HG02588 (cell line): ENCODE measurements around the gene LAMC2.
A peak's percentile ranks its signal among the peaks of the same experiment; 100 is the strongest.

Experiments used
- ATAC-seq: cut with Tn5 transposase; IDR thresholded peaks from one replicate; pipeline ENCODE4 v1.9.1; 2021; ENCODE audit warnings: mild to moderate bottlenecking, moderate library complexity; ENCODE audit not compliant: unreplicated experiment

Gene LAMC2

DNA sequence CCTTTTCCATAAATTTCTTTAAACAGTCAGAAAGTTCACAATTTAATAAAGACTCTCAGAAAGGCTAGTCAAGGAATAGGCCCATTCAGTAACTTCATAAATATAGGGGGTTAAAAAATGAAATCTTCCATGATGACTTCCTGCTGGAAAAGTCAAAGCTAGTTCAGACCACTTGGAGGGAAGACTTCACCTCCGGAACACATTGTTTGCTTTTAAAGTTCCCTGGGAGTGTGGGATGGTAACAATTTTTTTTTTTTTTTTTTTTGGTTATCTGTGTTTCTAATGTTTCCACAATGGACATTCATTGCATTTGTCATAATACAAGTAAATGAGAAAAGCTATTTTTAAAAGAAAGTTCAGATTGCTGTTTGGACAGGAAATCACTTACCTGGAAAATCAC is 18.4 kb upstream of the LAMC2 start:
- ATAC-seq: no peak

DNA sequence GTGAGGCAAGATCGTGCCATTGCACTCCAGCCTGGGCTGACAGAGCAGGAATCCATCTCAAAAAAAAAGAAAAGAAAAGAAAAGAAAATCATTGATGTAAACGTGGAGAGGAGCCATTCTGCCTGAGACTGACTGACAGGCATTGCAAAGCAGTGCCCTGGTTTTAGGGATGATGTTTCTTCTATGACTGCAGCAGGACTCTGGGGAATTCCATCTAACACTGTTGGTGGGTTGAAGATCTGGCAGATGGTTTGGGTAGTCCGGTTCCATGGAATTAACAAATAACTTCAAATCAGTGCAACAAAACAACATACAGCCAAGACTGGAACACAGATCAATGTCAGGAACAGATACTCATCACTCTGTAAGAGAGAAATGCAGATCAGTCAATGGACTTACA is 17.8 kb upstream of the LAMC2 start:
- ATAC-seq: no peak

DNA sequence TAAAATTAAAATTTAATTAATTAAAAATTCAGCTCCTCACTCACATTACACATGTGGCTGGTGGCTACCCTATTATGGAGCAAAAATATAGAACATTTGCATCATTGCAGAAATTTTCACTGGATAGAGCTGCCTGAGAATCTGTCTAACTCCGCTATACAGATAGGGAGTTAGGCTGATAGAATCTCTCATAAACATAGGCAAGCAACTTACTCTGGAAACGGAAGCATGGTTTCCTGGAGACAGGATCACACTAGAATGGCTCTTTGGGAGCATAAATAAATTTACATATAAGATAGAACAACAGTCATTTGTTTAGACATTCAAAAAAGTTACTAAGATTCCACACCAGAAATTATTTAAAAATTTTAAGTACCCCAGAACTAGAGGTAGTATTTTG is 12.2 kb upstream of the LAMC2 start:
- ATAC-seq: no peak

DNA sequence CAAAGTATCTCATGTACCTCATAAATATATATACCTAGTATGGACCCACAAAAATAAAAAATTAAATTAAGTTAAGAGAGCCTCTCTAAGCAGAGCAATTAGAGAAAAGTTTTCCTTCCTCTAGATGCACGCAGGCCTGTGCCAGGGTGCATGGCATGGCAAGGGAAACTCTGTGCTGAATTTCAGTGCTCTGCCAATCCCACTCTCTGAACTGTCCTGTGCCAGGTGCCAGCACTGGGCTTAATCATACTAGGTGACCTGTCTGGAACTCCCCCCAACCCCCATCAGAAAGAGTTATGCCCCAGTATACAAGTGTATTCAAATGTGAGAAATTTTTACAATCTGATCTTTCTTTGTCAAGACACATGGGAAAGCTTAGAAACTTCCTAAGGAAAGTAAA is 10.4 kb upstream of the LAMC2 start:
- no peak for ATAC-seq

DNA sequence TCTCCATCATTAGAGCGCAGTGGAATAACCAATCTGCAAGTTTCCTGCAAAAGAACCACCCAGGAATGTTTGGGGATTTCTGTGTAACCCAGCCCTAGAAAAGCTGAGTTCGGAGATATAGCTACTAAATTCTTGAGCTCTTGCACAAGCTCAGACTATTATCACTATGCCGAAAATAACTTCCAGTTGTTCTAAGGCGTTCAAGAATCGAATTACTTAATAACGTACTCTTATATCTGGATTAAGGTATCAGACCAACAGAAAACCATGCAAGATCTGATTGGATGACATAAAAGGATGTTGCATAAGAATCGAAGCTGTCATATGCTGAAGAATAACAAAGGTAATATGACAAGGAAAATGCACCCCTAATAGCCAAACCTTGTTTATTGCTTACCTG is 7.5 kb upstream of the LAMC2 start:
- no peak for ATAC-seq

DNA sequence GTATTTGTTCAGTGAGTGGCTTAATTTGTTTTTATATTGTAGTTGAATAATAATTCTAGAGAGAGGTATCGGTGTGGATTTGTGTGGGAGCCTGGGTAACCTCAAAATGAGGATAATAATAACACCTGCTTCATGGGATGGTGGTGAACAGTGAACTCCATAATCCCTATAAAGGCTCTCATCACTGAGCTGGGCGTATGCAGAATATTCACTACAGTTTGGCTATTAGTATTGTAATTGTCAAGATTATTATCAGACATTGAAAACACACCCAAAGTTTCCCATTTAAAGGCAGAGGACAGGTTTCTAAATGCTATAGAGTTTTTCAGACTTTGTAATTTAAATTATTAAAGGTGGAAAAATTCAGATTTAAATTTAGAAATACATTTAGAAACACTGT is 7.0 kb upstream of the LAMC2 start:
- ATAC-seq: no peak

DNA sequence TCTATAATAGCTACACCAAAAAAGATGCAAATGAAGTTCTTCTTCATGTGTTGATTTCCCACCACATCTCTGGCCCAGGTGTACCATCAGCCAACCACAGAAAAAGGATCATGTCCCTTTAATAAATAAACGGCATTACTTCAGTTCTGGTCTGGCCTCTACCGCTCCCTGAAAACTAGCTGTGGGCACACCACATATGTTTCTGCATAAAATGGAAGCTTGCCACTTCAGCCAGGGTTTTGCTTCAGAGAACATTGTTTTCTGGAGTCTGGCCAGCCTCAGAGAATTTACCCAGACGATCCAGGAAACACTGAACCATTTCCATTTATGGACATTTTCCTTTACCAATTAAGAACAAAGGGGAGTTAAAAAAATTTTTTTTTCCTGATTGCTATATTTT is 5.8 kb upstream of the LAMC2 start:
- ATAC-seq: no peak

DNA sequence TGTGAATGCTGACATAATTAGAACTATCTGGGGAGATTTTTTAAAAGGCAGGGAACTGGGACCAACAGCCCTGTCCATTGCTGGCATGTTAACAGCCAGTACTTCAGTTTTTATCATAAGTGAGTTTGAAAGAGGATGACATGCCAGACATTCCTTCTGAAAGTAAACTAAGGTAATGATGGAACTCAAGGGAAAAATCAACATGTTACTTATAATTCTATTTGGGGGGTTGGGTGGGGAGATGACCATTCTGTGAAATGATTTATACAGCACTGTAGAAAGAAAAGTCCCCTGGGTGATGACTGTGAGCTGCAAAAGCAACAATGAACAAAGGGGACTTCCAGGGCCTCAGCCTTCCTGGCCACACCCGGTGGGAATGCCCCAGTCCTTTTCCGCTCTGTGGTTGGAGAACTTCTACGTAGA is 5.4 kb upstream of the LAMC2 start:
- ATAC-seq: peak; percentile 82

DNA sequence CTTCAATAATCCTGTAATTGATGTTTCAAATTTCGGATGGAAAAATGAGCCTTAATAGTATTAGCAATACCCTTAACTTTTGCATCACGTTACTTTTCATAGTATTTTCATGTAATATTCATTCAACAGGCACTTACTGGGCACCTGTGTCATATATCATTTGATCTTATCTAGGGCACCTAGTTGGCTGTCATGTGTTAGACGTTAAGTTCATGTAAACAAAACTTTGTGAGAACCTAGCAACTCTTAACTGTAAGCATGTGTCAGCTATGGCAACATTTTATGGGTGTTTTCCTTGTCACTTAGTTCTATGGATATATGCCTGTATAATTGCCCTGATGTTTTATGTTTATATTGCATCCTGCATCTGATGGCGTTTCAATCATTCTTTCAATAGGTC is 777 bp downstream of the LAMC2 start:
- ATAC-seq: no peak

DNA sequence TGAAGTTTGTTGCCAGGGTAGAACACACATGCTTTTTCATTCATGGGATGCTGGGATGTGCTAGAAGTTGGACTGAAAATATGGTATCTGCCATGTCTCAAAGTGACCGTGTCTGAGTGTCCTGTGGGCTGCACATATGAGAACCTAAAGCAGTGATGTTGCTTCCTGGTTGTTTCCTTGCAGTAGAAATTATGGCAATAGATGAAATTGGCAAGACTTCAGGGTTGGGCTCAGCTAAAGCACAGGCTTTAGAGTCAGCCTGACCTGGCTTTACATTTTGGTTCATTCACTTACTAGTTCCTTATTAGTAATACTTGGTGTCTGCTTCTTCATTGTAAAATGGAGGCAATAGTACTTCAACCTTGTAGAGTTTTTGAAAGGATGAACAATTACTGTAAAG is 2.2 kb downstream of the LAMC2 start:
- ATAC-seq: no peak

DNA sequence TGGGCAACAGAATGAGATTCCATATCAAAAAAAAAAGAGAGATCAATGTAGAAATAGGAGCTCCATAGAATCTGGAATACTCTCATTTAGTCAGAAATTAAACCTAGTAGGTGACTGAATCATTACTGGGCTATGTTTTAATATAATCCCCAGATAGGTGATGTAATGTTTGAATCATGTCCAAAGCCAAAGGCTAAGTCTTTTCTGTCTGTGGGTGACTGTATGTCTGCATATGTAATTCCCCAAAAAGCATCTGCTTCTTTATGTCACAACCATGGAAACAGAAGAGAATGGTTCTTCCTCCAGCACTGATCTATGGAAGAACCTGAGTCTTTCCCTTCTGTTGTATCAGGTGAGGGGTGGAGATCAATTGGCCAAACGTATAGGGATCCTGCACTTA is 5.8 kb downstream of the LAMC2 start:
- no peak for ATAC-seq

DNA sequence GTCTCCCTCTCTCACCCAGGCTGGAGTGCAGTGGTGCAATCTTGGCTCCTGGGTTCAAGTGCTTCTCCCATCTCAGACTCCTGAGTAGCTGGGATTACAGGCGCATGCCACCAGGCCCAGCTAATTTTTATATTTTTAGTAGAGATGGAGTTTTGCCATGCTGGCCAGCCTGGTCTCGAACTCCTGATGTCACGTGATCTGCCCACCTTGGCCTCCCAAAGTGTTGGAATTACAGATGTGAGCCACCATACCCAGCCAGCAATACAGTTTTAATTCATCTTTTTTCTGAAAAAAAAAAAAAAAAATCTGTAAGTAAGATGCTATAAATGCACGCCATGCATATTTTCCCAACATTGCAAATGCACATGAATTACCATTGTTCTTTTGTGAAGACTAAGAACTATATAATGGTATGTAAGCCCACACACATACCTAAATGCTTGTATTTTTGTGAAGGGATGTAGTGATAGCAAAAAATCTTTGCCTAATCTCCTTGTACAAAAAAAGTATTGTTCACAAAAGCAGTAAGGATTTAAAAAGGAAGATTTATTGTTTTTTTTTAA is 8.0 kb downstream of the LAMC2 start:
- no peak for ATAC-seq

DNA sequence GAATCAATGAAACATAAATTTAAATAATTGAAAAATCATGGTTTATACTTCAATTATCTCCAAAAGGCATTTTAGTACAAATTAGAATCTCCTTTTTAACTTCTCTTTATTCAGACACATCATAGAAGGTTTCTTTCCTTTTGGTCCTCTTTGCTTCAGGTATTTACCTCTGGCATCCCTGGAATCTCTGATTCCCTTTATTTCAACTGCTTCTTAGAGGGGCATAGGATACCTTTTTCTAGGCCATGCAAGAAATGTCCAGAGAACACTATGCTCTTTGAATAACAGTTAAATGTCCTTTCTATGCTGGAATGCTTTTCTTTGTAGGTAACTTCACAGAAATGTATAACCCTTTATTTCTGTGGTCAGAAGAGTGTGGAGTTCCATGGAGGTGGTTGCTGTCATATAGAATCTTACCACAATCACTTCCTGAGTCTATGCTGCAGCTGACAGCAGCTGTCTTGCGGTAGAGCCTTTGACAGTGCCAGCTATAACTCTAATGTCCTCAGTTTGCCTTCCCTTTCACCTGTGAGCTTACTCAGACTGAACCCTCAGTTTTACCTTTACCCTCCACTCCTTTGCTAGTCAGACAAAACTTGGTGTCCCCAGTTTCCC is 8.6 kb downstream of the LAMC2 start:
- ATAC-seq: peak; percentile 98

DNA sequence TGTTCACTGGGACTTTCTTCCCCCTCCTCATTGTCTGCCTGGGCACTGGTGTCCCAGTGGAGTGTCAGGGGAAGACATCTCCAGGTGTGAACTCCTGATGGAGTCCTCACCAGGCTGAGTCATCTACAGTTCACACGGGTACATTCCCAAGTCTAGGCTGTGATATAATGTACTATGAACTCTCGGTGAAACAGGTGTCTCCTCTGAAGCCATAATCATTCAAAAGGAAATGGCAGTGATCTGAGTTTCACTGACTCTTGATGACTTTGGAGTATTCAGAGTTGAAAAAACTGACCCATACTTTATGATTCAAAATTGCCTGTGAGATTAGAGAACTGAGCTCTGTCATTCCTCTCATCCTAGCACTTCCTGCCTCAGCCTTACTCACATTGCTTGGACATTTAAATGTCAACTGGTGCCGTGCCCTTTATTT is 9.1 kb downstream of the LAMC2 start:
- peak; percentile 26 for ATAC-seq

DNA sequence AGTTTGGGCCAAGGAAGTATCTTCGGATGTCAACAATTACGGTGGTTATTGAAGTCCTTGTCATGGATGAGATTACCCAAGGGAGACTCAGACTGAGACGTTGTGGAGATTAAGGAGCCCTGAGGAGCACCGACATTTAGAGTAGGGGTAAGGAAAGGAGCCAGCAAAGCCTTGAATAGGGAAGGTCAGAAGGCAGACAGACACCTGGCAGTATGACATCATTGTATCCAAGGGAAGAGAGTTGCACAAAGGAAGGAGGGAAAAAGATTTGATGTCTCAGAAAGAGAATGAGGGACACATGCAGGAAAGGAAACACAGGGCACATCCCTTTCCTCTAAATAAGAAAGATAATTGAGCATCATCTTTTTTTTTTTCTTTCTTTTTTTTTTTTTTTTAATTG is 11.7 kb downstream of the LAMC2 start:
- ATAC-seq: no peak

DNA sequence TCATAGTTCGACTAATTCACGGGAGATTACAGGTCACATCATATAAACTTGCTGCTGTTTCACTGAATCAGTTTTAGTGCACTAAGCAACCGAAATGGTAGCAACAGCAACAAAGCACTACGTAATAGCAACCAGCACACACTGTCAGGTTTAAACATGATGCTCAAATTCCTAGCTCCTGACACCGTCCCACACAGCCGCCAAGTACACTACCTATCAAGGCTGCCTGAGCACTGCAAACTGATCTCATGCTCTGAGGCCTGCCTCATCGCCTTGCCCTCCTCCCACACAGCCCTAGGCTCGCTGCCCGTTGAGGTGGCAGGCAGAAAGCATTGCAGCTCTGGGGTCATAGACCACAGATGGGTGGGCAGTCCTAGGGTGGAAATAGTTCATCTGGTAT is 12.4 kb downstream of the LAMC2 start:
- no peak for ATAC-seq

DNA sequence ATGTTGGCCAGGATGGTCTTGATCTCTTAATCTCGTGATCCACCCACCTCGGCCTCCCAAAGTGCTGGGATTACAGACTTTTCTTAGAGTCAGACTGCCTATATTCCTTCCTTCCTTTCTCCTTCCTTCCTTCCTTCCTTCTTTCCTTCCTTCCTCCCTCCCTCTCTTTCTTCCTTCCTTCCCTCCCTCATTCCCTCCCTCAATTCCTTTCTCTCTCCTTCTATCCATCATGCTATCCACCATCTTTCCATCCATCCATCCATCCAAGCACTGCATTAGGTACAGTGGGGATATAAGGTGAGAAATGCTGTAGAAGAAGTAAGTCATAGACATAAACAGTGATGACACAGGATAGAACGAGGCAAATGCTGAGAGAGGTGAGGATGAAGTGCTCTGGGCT is 13.2 kb downstream of the LAMC2 start:
- no peak for ATAC-seq

DNA sequence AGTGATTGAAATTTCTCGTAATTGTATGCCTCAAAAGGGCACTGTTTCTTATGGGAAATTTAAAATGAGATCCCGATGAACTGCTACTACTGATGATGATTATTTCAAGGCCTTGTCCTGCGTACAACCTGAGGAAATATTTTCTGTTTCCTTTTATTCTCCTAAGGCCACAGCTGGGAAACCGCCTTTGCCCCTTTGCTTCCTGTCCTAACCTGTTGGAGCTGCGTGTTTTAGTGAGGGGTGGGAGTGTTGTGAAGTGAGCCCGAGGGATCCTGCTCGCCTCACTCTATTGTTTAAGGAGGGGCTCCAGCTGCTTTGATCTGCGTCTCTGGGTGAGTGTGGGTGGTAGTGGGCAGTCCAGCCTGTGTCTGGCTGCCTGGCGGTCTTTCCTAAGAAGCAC is 14.4 kb downstream of the LAMC2 start:
- ATAC-seq: no peak

DNA sequence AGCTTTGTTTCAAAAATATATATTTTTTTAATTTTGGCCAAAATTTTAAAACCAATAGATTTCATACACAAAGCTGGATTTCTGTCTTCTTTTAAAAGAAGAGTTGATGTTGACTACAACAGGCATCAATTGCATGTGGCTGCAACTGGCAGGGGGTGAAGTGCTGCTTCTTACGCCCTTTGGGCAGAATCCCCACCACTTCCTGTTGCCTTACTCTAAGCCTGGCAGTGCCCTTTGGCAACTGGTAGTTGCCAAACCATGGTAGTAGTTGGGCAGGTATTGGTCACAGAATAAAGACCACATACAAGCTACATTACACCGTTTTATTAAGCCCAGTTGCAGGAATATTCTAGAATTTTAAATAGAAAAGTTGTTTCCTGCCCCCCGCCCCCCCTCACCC is 17.0 kb downstream of the LAMC2 start:
- no peak for ATAC-seq

DNA sequence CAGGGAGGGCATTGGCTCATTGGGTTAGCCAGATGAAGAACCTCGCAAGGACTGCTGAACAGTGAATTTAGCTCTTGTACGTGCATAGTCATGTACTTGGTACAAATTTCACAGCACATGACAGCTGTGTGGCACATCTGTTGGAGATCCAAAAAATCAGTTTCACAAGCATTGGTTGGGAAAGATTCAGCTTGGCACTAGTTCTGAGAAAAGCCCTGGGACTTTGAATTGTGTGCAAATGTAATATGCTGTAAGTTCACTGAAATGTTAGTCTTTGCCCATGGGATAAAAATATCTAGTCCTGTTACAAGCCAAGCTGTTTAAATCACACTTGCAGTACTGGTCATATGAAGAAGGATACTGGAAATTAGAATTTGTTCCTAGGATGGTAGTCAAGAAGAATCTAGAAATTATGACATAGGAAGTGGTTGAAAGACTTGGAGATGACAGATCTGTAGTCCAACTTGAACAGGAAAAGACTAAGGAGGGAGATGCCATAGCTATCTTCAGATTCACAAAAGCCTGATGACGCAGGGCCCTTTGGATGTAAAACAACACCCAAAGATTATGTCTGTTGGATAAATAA is 19.2 kb downstream of the LAMC2 start:
- ATAC-seq: no peak

DNA sequence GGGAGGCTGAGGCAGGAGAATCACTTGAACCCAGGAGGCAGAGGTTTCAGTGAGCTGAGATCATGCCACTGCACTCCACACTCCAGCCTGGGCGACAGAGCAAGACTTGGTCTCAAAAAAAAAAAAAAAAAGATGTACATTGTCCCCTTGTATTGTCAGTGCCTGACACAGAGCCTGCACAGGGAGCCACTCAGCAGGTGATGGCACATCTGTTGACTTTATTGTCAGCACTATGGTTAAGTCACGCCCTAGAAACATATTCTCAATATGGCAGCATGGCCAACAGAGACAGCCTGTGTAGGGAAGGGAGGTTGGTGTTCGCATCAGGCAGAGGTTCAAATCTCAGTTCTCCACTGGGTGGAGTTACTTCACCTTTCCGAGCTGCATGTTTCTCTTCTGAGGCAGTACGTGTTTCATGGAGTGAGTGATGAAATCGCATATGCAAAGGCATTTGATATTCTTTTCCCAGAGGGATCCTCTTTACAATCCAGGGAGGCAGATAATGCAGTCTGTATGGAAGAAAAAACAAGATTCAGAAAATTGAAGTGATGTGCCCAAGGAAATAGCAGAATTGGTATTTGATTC is 20.6 kb downstream of the LAMC2 start:
- ATAC-seq: no peak

DNA sequence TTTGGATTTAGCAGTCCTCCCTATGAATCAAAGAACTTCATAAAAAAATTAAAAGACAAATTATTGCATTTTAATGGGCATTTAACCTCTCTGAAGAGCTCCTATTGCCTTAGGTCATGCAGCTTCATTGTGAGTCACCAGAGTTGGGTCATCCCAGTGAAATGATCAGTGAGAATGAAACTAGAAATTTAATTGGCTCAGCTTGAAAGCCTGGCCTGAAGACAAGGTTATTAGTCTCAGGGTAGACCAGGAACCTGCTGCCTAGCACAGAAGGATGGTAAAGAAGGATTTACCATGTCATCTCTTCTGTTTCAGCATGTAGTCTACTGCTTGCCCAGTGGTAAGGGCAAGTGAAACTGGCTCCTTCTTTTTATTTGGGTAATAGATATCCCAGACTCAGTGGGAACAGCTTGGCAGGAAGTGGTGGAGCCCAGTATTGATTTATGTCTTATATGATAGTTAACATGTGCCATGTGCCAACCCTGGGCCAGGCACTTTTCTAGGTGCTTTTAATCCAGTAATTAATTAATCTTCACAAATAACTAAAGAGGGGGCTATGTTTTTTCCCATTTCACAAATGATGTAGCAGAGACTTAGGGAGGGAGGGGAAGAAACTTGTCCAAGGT is 23.6 kb downstream of the LAMC2 start:
- peak; percentile 55 for ATAC-seq
